ENCODE results near the gene EID1.

DNA sequence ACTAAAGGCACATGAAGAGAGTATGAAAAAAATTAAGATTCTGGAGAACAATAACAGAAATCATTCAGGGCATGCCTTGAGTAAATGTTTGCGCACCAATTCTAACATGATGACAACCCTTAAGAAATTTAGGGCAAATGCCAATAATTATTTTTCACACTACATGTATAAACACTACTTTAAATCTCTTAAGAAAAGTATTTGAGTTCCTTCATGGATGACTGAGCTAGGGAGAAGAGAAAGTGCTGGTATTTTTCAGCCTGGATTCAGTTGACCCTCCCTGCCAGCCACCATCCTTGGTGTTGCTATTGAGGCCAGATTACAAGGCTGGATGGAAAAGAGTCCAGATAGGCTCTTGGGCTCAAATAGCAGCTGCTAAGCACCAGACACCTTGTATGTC, 8.0 kb upstream of the EID1 start:
- TF ChIP-seq, protein P1, sequence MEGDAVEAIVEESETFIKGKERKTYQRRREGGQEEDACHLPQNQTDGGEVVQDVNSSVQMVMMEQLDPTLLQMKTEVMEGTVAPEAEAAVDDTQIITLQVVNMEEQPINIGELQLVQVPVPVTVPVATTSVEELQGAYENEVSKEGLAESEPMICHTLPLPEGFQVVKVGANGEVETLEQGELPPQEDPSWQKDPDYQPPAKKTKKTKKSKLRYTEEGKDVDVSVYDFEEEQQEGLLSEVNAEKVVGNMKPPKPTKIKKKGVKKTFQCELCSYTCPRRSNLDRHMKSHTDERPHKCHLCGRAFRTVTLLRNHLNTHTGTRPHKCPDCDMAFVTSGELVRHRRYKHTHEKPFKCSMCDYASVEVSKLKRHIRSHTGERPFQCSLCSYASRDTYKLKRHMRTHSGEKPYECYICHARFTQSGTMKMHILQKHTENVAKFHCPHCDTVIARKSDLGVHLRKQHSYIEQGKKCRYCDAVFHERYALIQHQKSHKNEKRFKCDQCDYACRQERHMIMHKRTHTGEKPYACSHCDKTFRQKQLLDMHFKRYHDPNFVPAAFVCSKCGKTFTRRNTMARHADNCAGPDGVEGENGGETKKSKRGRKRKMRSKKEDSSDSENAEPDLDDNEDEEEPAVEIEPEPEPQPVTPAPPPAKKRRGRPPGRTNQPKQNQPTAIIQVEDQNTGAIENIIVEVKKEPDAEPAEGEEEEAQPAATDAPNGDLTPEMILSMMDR (IDR thresholded peaks at IDR 0.05), result no peak
- TF ChIP-seq POLR2A (IDR thresholded peaks at IDR 0.05), result no peak
